ENCODE results near the gene CDK11B.
A peak's percentile ranks its signal among the peaks of the same experiment; 100 is the strongest.
"Not testable (repeated sequence)": the region's sequence is repeated elsewhere in the genome, so short reads cannot be mapped to it uniquely, and the experiment has no call there.

The CDK11B gene

DNA sequence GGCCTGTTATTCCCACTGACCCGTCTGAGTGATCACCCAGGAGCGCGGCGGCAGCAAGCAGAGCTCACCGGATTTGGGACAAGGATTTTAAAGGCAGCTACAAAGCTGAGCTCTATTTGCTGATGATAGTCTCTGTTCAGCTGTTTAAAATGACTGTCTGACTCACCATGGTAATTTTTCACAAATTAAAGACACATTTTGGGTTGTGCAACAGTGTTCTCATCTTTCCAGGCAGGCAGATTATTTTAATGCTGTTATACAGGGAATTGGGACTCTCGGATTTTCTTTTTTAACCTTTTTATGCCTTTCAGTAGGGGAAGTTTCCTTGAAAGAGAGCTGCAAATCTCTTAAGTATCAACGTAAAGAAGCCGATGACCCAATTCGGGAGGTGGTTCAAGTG lies 3.6 kb upstream of the CDK11B start:
- DNase-seq, result peak; percentile 35

DNA sequence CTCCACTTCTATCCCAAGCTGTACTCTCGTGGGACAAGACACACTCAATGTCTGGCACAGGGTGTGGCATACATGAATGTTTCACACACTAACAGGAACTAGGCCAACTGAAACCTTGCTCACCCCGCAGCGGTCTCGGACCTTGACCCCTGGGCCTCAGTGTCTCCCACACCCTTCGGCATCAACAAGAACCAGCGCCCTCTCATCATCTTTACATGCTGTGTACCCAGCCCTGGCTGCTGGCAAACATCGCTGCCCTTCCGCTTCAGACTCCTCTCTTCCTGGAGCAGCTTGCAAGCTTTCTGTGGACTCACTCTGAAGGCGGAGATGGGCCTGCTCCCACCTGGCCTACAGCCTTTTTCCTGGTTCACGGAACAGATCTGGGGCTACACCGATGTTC lies 10.5 kb downstream of the CDK11B start:
- not testable (repeated sequence) for DNase-seq

GRCh38 chr1:1647567-1648241 lies 11.1 kb downstream of the CDK11B start:
- DNase-seq, result not testable (repeated sequence)

DNA sequence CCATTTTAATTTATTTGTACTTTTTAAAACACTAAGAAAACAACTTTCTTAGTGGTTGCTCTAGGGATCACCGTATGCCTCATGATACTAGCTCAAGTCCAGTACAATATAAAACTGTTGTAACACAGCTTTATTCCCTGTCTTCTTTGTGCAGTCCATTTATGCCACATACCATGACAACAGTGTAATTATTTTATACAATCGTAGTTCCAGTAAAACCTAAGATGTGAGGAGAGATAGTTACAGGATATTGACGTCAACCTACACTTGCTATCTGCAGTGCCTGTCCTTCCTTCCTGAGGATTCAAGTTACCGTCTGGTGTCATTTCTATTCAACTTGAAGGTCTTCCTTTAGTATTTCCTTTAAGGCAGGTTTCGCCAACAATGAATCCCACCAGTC lies 12.5 kb downstream of the CDK11B start:
- DNase-seq, result not testable (repeated sequence)

- DNase-seq, result not testable (repeated sequence)
Observed at GRCh38 chr1:1640711-1641461, 17.9 kb downstream of the CDK11B start.

GRCh38 chr1:1640081-1640480 lies 18.7 kb downstream of the CDK11B start:
- not testable (repeated sequence) for DNase-seq

- not testable (repeated sequence) for DNase-seq
Observed at GRCh38 chr1:1639368-1639767, 19.4 kb downstream of the CDK11B start.

GRCh38 chr1:1638528-1638927 lies 20.3 kb downstream of the CDK11B start:
- DNase-seq, result not testable (repeated sequence)

DNA sequence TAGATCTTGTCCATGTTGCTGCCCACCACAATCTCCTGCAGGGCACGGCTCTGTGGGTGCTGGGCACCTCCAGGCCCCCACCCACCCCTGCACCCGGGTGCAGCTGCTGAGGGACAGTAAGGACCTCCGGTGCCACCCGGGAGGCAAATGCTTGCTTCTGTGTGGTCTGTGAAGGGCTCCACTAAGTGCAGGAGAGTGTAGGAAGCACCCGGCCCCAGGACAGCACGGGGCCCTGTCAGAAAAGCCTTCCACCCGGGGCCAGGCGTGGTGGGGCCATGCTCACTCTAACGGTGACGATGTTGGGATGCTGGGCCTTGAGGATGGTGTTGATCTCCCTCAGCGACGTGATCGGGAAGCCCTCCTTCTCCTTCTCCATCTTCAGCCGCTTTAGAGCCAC lies 21.3 kb downstream of the CDK11B start:
- DNase-seq, result not testable (repeated sequence)

DNA sequence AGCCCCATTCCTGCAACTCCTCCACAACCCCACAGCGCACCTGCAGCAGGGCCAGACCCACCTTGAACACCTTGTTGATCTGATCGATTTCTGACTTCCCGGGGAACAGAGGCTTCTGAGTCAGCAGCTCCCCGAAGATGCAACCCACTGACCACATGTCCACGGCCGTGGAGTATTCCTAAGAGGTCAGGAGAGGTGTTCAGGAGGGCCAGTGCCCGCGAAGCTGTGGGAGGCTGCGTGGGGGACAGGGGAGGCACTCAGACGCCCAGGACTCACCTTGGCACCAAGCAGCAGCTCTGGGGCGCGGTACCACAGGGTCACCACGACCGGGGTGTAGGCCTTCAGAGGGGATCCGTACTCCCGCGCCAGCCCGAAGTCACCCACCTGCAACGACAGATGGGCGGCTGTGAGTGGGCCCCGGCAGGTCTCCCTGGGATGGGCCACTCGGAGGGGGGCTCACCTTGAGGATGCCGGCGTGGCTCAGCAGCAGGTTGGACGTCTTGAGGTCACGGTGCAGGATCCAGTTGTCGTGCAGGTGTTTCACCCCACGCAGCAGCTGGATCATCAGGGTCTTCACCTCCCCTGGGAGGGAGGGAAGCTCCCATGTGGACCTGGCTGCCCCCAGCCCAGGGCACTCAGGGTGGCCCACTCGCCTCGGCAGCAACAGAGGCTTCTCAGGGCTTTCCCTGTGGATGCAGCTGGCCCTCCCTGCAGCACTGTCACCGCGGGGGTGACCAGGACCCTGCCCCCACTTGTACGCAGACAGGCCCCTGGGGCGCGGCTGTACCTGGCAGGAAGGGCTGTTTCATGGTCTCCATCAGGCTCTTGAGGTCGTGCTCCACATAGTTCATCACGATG lies 22.0 kb downstream of the CDK11B start:
- DNase-seq, result not testable (repeated sequence)

- not testable (repeated sequence) for DNase-seq
Observed at GRCh38 chr1:1634613-1635012, 24.2 kb downstream of the CDK11B start.

DNA sequence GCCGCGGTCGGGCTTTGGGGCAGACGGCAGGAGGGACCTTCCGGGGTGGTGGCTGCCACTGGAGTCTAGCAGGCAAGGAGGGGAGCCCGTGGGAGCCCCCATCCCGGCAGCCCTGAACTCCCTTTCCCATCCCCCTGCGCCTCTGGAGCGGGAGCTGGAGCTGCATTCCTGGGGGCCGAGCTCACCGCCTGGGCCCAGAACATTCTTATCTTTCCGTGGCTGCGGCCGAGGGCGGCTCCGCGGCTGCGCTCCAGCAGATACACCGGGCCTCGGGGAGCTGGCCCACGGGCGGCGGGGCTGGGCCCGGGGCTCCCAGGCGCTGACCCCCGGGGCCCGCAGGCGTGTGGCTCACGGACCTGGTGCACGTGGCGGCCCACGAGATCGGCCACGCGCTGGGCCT lies 25.4 kb downstream of the CDK11B start:
- not testable (repeated sequence) for DNase-seq

GRCh38 chr1:1631782-1632420 lies 26.9 kb downstream of the CDK11B start, which contains the start of gene MMP23B:
Gene MMP23B, plus strand, starts transcription at chr1:1632173. Its CDS starts 46 bp downstream, at chr1:1632219.
- no peak for DNase-seq

DNA sequence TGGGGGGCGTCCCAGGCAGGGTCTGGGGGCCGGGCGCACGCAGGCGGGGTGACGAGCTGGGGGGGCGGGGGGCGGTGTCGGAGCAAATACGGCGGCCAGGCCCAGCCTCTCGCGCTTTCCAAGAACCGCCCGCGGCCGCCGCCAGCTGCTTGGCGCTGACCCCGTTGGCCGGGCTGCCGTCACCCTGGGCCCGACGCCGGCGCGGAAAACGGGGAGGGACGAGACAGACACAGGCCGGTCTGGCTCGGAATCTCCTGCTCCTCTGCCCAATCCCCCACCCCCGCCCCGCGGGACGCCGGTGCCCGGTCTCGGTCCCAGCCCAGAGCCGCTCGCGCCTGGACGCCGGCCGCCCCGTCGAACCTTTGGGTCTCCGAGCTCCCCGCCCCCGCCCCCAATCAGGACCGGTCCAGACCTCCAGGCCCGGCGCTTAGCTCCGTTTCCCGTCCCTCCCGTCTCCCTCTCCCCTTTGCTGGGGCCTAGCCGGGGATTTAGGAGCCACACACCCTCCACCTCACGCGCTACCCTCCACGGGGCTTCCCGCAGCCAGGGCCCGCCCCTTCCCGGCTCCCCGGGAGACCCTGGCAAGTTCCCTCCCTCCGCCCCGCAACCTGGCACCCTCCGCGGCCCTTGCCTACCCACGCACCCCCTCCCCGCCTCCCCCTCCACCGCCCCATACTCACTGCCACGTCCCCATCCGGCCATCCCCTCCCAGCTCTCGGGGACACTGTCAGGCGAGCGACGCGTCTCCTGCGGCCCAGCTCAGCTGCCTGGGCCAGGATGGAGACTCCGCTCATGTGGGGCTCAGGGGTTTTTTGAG lies 27.6 kb downstream of the CDK11B start:
- no peak for DNase-seq

DNA sequence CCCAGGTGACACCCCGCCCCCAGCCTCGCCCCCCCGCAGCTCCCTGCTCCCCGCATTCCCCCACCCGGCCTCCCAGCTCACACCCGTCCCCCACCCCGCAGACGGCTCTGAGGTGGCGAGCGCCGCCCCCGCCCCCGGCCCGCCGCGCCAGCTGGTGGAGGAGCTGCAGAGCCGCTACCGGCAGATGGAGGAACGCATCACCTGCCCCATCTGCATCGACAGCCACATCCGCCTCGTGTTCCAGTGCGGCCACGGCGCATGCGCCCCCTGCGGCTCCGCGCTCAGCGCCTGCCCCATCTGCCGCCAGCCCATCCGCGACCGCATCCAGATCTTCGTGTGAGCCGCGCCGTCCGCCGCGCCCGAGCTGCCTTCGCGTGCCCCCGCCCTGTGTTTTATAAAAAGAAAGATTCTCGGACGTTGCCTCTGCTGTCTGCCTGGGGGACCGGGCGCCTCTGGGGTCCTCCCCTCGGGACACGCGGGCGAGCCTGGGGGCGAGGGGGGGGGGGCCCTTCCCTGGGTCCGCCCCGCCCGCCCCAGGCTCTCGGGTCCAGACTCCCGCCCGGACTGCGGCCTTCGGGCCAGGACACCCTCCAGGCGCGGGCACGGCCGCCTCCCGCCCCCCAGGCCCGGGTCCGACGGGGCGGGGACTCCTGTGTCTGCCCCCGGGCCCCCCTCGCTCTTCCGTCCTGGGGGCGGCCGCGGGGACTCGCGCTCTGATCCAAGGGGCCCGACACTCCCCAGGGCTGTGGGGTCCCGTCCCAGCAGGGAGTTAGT lies 28.4 kb downstream of the CDK11B start:
- peak; percentile 73 for DNase-seq

DNA sequence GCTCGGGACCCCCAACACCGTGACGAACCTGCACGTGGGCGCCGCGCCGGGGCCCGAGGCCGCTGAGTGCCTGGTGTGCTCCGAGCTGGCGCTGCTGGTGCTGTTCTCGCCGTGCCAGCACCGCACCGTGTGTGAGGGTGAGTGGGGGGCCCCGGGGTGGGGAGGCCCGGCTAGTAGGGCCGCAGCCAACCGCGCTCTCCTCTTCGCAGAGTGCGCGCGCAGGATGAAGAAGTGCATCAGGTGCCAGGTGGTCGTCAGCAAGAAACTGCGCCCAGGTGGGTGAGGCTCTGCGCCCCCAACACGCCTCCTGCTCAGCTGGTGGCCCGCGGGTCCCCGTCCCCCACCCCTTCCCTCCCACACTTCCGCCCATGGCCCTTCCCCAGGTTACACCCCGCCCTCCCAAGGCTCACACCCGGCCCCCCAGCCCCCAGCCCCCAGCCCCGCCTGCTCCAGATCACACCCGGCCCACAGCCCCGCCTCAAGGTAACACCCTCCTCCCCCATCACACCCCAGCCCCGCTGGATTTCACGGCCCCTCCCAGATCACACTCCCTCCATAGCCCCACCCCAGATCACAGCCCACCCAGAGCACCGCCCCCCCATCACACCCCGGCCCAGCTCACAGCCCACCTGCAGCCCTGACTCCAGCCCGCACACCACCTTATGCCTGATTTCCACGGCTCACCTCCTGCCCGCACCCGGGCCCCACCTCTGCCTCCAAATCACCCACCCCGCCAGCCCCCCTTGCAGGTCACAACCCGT lies 29.2 kb downstream of the CDK11B start:
- DNase-seq, result no peak

GRCh38 chr1:1628754-1629429 lies 29.9 kb downstream of the CDK11B start:
- no peak for DNase-seq

DNA sequence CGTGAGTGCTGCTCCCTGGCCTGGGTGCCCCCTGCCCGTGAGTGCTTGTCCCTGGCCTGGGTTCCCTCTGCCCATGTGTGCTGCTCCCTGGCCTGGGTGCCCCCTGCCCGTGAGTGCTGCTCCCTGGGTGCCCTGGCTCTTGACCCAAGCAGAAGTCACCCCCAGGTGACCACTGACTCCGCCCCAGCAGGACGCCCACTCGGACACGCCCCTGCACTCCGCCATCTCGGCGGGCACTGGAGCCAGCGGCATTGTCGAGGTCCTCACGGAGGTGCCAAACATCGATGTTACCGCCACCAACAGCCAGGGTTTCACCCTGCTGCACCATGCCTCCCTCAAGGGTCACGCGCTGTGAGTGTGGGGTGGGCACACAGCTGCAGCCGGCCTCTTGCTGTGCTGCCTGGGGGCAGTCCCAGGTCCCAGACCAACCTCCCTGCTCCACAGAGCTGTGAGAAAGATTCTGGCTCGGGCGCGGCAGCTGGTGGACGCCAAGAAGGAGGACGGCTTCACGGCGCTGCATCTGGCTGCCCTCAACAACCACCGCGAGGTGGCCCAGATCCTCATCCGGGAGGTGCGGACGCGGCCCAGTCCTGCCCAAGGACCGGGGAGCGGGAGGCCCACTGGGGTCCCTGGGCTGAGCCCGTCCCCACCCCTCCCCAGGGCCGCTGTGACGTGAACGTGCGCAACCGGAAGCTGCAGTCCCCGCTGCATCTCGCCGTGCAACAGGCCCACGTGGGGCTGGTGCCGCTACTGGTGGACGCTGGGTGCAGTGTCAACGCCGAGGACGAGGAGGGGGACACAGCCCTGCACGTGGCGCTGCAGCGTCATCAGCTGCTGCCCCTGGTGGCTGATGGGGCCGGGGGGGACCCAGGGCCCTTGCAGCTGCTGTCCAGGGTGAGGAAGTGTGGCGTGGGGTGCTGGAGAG lies 30.7 kb downstream of the CDK11B start:
- DNase-seq, result no peak

All from fibroblast of skin of abdomen (primary cell).